HepG2 (cell line): Measurements from ENCODE around the gene WWC2. TPM values are rescaled to one million over a fixed set of nuclear protein-coding genes. Genes with fewer than 3 reads are reported as not detected.

Source experiments
- ATAC-seq: fragments of 200-7000 bp; cut with Tn5 transposase; 3 replicates; pipeline ENCODE4 v1.9.1; 2020; ENCODE audit warnings: mild to moderate bottlenecking, moderate library complexity
- BruUV-seq: library from RNA; stranded (reverse); fragments of 400-500 nt; replicated peaks from 2 replicates; lab custom pipeline; 2021; lab: Mats Ljungman, UMichigan
- CTCF ChIA-PET: fragments of 300-600 bp; formaldehyde crosslinking; extraction: SDS; loops from one replicate; lab custom pipeline; 2021; ENCODE audit warnings: low total read pairs, inconsistent platforms, low intra/inter-chr PET ratio; lab: Yijun Ruan, JAX
- POLR2A ChIA-PET: fragments of 350-600 bp; sonication (Branson Sonifier 250); formaldehyde crosslinking; loops from one replicate; lab custom pipeline; 2020; ENCODE audit warnings: antibody characterized with exemption, inconsistent platforms; lab: Yijun Ruan, JAX
- DNase-seq: peaks from one replicate; pipeline ENCODE4 v3.0.0-alpha.2; 2015; ENCODE audit warnings: low spot score
- FAIRE-seq: peaks from 3 replicates; lab custom pipeline; 2011; peaks lifted over from hg19 to GRCh38; lab: Jason Lieb, UNC
- H2AFZ ChIP-seq: one replicate; pipeline ENCODE4 v1.6.1; 2011; ENCODE audit warnings: low read length, inconsistent platforms
- H3K27ac ChIP-seq: fragments of 300-600 bp; 3 replicates; pipeline ENCODE4 v1.8.0; 2011; ENCODE audit warnings: mixed run types, mild to moderate bottlenecking, mixed read lengths, low read length, inconsistent platforms; ENCODE audit not compliant: insufficient read depth; ENCODE audit errors: extremely low read length
- H3K27me3 ChIP-seq, 2 experiments: fragments of 200-600 bp in 1 of 2; 2 replicates in 1 of 2; 3 replicates in 1 of 2; pipeline versions ENCODE4 v1.6.0 to v1.8.0; 2011; ENCODE audit warnings: low read length in 2 of 2, mild to moderate bottlenecking in 2 of 2, moderate library complexity in 2 of 2, inconsistent platforms in 1 of 2; ENCODE audit not compliant: insufficient read depth in 2 of 2, control insufficient read depth in 1 of 2
- H3K36me3 ChIP-seq, 2 experiments: fragments of 200-600 bp in 1 of 2; replicated peaks in 1 of 2; 2 replicates in 1 of 2; 3 replicates in 1 of 2; pipeline versions ENCODE4 v1.5.1 to v1.8.0; 2011; ENCODE audit warnings: low read length in 2 of 2, inconsistent platforms in 1 of 2; ENCODE audit not compliant: insufficient read depth in 2 of 2, control insufficient read depth in 1 of 2
- H3K4me1 ChIP-seq: 2 replicates; pipeline ENCODE4 v1.5.1; 2012; ENCODE audit warnings: low read length, inconsistent platforms; ENCODE audit not compliant: insufficient read depth
- H3K4me2 ChIP-seq: 2 replicates; pipeline ENCODE4 v1.6.0; 2011; ENCODE audit warnings: low read depth, low read length, inconsistent platforms
- H3K4me3 ChIP-seq, 3 experiments: fragments of 200-600 bp in 1 of 3; sonication (generic), shearing (Covaris generic) in 1 of 3; replicated peaks in 1 of 3; 2 replicates each; pipeline ENCODE4 v1.5.1; 2011 to 2016; ENCODE audit warnings: low read length in 3 of 3, inconsistent platforms in 2 of 3, low read depth in 2 of 3, mild to moderate bottlenecking in 2 of 3, control low read depth in 1 of 3, mixed read lengths in 1 of 3; ENCODE audit not compliant: insufficient read depth in 1 of 3
- H3K79me2 ChIP-seq: one replicate; pipeline ENCODE4 v1.6.1; 2011; ENCODE audit warnings: low read length, inconsistent platforms; ENCODE audit not compliant: insufficient read depth
- H3K9ac ChIP-seq: 2 replicates; pipeline ENCODE4 v1.6.0; 2011; ENCODE audit warnings: mild to moderate bottlenecking, low read depth, low read length, inconsistent platforms; ENCODE audit not compliant: insufficient read depth
- H3K9me3 ChIP-seq: 2 replicates; pipeline ENCODE4 v1.5.1; 2012; ENCODE audit warnings: mild to moderate bottlenecking, low read length
- H4K20me1 ChIP-seq: 2 replicates; pipeline ENCODE4 v1.6.0; 2011; ENCODE audit warnings: inconsistent platforms, mild to moderate bottlenecking, low read length, moderate library complexity; ENCODE audit not compliant: insufficient read depth
- EHMT2 ChIP-seq: fragments of 200-600 bp; sonication (generic); IDR thresholded peaks from 2 replicates; pipeline ENCODE4 v1.7.0; 2017; ENCODE audit warnings: antibody characterized with exemption, low read depth, low read length, borderline replicate concordance
- FOXO1 ChIP-seq: sonication (generic); formaldehyde crosslinking; IDR thresholded peaks from 2 replicates; pipeline ENCODE4 v1.4.0; 2020; ENCODE audit warnings: missing genetic modification reagents
- HNF4A ChIP-seq: sonication (generic); formaldehyde crosslinking; IDR thresholded peaks from 2 replicates; pipeline ENCODE4 v1.4.0; 2020; ENCODE audit warnings: missing genetic modification reagents
- NFKBIZ ChIP-seq: IDR thresholded peaks from 2 replicates; pipeline ENCODE4 v1.6.1; 2018; ENCODE audit warnings: missing genetic modification reagents, missing compliant biosample characterization
- RBM39 ChIP-seq: fragments of 200-400 bp; formaldehyde crosslinking; IDR thresholded peaks from one replicate; pipeline ENCODE4 v1.6.1; 2018; ENCODE audit warnings: antibody characterized with exemption, mild to moderate bottlenecking, low read depth, low read length; ENCODE audit not compliant: poor library complexity, severe bottlenecking
- RCOR2 ChIP-seq: IDR thresholded peaks from 2 replicates; pipeline ENCODE4 v1.6.1; 2016; ENCODE audit warnings: missing biosample characterization, missing genetic modification reagents
- SMARCE1 ChIP-seq: fragments of 450-650 bp; IDR thresholded peaks from 2 replicates; pipeline ENCODE4 v1.6.1; 2017; ENCODE audit warnings: borderline replicate concordance
- TBX2 ChIP-seq: sonication (generic); formaldehyde crosslinking; IDR thresholded peaks from 2 replicates; pipeline ENCODE4 v1.5.0; 2020; ENCODE audit warnings: missing genetic modification reagents, mild to moderate bottlenecking, borderline replicate concordance
- ZKSCAN8 ChIP-seq: IDR thresholded peaks from 2 replicates; pipeline ENCODE4 v1.6.1; 2016; ENCODE audit warnings: borderline replicate concordance, missing genetic modification reagents, missing compliant biosample characterization
- ZNF235 ChIP-seq: sonication (generic); formaldehyde crosslinking; IDR thresholded peaks from 2 replicates; pipeline ENCODE4 v1.8.1; 2023; ENCODE audit warnings: mild to moderate bottlenecking, missing genetic modification reagents, borderline replicate concordance
- ZNF260 ChIP-seq: sonication (generic); formaldehyde crosslinking; IDR thresholded peaks from 2 replicates; pipeline ENCODE4 v1.4.0; 2020; ENCODE audit warnings: missing genetic modification reagents, low read depth, mild to moderate bottlenecking, borderline replicate concordance
- ZSCAN22 ChIP-seq: sonication (generic); formaldehyde crosslinking; IDR thresholded peaks from 2 replicates; pipeline ENCODE4 v1.4.0; 2020; ENCODE audit warnings: mild to moderate bottlenecking, missing genetic modification reagents
- WGBS: methylation state at CpG from one replicate; pipeline ENCODE4 v1.1.6; 2017; ENCODE audit warnings: low lambda C conversion rate; 5-methylcytosine and 5-hydroxymethylcytosine counted together
- in situ Hi-C: cut with HindIII; loops from 2 replicates; pipeline ENCODE4 v1.10.0; 2017; ENCODE audit warnings: low pct_unique_long_range_greater_than_20kb; ENCODE audit not compliant: extremely low pct_ligation_motif_present
- intact Hi-C: fragments of 100-400 bp; cut with micrococcal nuclease; formaldehyde crosslinking; loops from one replicate; pipeline ENCODE4 v1.10.0; 2022; ENCODE audit not compliant: unreplicated experiment
- polyA plus RNA-seq, 8 experiments: library from polyadenylated mRNA; depleted of rRNA in 3 of 8; stranded (reverse) in 7 of 8; unstranded in 1 of 8; fragments of >200 nt; fragmentation: Illumina TruSeq in 4 of 8; extraction: Trizol in 4 of 8; gene quantifications; 2 replicates each; pipeline versions ENCODE4 v1.2.1 to v1.2.3, GENCODE V29; 2011 to 2016; ENCODE audit warnings: low read depth in 4 of 8, missing spikeins in 1 of 8, mixed read lengths in 1 of 8; ENCODE audit not compliant: insufficient read depth in 1 of 8
- total RNA-seq, 5 experiments: library from RNA; depleted of rRNA; stranded (reverse); fragments of >200 nt; fragmentation: Illumina TruSeq; extraction: Trizol; gene quantifications; 2 replicates each; pipeline ENCODE4 v1.2.3, GENCODE V29; 2016; ENCODE audit warnings: low read depth in 1 of 5
- TF ChIP-seq, protein P1 (sequence below): sonication (generic); formaldehyde crosslinking; IDR thresholded peaks from 2 replicates; pipeline ENCODE4 v1.4.0; 2020; ENCODE audit warnings: missing genetic modification reagents

WWC2 gene
- total and polyA plus RNA-seq, 2 of the 13 experiments (the other 11 are each of a cell fraction or from before 2014, with no cell fraction given) = 40.0 to 50.1 TPM

DNA sequence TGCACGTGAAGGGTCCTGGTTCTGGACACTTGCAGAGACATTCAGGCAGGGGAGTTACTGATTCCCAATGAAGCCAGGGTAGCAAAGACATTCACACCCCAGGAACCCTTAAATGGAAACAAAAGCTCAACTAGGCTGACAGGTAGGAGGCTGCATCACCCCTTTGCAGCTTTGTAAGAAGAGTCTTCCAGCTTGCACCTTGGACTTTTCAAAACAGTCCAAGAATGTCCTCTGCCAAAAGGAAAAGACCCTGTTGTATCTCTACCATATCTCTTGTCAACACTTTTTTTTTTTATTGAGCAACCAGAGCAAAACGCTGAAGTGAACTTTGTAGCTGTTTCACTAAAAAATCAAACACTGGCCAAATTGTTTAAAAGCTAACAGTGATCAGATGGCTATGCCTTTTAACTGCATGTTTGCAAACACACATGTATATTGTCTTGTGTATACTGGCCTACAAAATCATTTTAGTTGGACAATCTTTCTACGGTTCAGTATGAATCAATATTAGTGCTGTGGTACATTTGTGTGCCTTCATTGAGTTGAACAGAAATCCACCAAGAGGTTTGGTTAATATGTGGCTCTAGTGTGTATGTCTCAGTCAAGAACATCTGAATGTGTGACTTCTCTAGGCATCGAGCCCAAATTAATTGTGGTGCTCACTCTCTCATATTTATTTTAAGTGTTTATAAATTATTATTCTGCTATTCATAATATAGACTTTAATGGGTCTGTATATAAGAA lies 18.5 kb upstream of the WWC2 start:
- CTCF ChIA-PET = no interaction called here
- no peaks in the 10 kb centered on the region for H4K20me1 ChIP-seq
- ATAC-seq = peak; percentile 90
- no peak for TF ChIP-seq ZSCAN22 (CRISPR knock-in tag)
- TF ChIP-seq ZNF235 (CRISPR knock-in tag) = no peak
- TF ChIP-seq HNF4A = peak; percentile 97
- TF ChIP-seq, protein P1, sequence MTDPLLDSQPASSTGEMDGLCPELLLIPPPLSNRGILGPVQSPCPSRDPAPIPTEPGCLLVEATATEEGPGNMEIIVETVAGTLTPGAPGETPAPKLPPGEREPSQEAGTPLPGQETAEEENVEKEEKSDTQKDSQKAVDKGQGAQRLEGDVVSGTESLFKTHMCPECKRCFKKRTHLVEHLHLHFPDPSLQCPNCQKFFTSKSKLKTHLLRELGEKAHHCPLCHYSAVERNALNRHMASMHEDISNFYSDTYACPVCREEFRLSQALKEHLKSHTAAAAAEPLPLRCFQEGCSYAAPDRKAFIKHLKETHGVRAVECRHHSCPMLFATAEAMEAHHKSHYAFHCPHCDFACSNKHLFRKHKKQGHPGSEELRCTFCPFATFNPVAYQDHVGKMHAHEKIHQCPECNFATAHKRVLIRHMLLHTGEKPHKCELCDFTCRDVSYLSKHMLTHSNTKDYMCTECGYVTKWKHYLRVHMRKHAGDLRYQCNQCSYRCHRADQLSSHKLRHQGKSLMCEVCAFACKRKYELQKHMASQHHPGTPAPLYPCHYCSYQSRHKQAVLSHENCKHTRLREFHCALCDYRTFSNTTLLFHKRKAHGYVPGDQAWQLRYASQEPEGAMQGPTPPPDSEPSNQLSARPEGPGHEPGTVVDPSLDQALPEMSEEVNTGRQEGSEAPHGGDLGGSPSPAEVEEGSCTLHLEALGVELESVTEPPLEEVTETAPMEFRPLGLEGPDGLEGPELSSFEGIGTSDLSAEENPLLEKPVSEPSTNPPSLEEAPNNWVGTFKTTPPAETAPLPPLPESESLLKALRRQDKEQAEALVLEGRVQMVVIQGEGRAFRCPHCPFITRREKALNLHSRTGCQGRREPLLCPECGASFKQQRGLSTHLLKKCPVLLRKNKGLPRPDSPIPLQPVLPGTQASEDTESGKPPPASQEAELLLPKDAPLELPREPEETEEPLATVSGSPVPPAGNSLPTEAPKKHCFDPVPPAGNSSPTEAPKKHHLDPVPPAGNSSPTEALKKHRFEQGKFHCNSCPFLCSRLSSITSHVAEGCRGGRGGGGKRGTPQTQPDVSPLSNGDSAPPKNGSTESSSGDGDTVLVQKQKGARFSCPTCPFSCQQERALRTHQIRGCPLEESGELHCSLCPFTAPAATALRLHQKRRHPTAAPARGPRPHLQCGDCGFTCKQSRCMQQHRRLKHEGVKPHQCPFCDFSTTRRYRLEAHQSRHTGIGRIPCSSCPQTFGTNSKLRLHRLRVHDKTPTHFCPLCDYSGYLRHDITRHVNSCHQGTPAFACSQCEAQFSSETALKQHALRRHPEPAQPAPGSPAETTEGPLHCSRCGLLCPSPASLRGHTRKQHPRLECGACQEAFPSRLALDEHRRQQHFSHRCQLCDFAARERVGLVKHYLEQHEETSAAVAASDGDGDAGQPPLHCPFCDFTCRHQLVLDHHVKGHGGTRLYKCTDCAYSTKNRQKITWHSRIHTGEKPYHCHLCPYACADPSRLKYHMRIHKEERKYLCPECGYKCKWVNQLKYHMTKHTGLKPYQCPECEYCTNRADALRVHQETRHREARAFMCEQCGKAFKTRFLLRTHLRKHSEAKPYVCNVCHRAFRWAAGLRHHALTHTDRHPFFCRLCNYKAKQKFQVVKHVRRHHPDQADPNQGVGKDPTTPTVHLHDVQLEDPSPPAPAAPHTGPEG (CRISPR knock-in tag) = no peak
- TF ChIP-seq FOXO1 = peak; percentile 87
- no peak for TF ChIP-seq RBM39
- peak; percentile 84 for TF ChIP-seq TBX2 (CRISPR knock-in tag)
- peak; percentile 64; the same call in 1 of the 2 replicates for TF ChIP-seq RCOR2 (CRISPR knock-in tag)
- TF ChIP-seq ZNF260 (CRISPR knock-in tag) = no peak
- TF ChIP-seq ZKSCAN8 (CRISPR knock-in tag) = 0 out of 2 replicates have a peak, but pooled peaks have one; percentile 74
- no peak for TF ChIP-seq SMARCE1
- 0 out of 2 replicates have a peak, but pooled peaks have one; percentile 51 for TF ChIP-seq EHMT2
- no peak for TF ChIP-seq NFKBIZ (CRISPR knock-in tag)

More for the DNA sequence above, 18.5 kb upstream of the WWC2 start:
- Histone ChIP-seq H3K27me3 (no peaks in the 10 kb centered on the region), H3K27ac (peak overlapping the region; percentile 96), H3K4me1 (peaks cover 79% of the 10 kb centered on the region), H3K9me3 (no peaks in the 10 kb centered on the region), H3K36me3 (no peaks in the 10 kb centered on the region), H3K4me2 (peak overlapping the region; percentile 74), H3K79me2 (no peaks in the 10 kb centered on the region), H2AFZ (no peak overlapping the region), H3K9ac (peak overlapping the region; percentile 65), H3K4me3 (peak overlapping the region in 2 of 3 experiments; percentile 27 to 48; a peak in 4 of 6 replicates)
- WGBS = 1% methylated on average over 4 of the region's 4 CpGs
- FAIRE-seq (peak; percentile 96), DNase-seq (peak; percentile 93)
- intact Hi-C loops (loop anchor here (1.0 to 2.0 kb wide), 2 partner anchors 18 to 74 kb away; partner anchors contain the start of gene WWC2), in situ Hi-C loops (no loop called here)
- BruUV-seq = TSS peak; percentile 70
- POLR2A ChIA-PET = interaction anchor here (0.8 to 6.0 kb wide), 9 partner anchors 11 to 180 kb away, joined by 3 to 78 read pairs (median 3); partner anchors contain the start of gene WWC2
